Ovary (tissue), 9 donors: ENCODE data around the gene CDIPT. TPM values are rescaled to one million over a fixed set of nuclear protein-coding genes. Genes with fewer than 3 reads are reported as not detected.

Experiments used
- DNase-seq, 5 donors: peaks; one replicate each; pipeline ENCODE4 v3.0.0-alpha.2; 2019 to 2020
- H3K27ac ChIP-seq, 2 donors: fragments of 200-600 bp; one replicate each; pipeline versions ENCODE4 v1.5.1 to v1.8.0; 2019 to 2022
- H3K27me3 ChIP-seq: fragments of 200-600 bp; one replicate; pipeline ENCODE4 v1.8.0; 2022
- H3K36me3 ChIP-seq: fragments of 200-600 bp; sonication (generic); one replicate; pipeline ENCODE4 v1.5.1; 2019
- H3K4me1 ChIP-seq: one replicate; pipeline ENCODE4 v1.8.1; 2013; ENCODE audit warnings: mild to moderate bottlenecking, moderate library complexity; ENCODE audit not compliant: insufficient read depth
- H3K4me3 ChIP-seq: fragments of 200-600 bp; sonication (generic); one replicate; pipeline ENCODE4 v1.5.1; 2017
- H3K9me3 ChIP-seq, 2 donors: fragments of 200-600 bp in 1 of 2; sonication (generic) in 1 of 2; one replicate each; pipeline versions ENCODE4 v1.5.1 to v1.8.1; 2013 to 2019; ENCODE audit warnings: mild to moderate bottlenecking in 1 of 2, moderate library complexity in 1 of 2
- CTCF ChIP-seq, 3 donors: fragments of 450-650 bp in 2 of 3; fragments of 200-600 bp in 1 of 3; IDR thresholded peaks; one replicate each; pipeline versions ENCODE4 v1.5.1 to v1.8.0; 2016 to 2022; ENCODE audit warnings: antibody characterized with exemption in 3 of 3, mild to moderate bottlenecking in 1 of 3
- EP300 ChIP-seq: sonication (generic); formaldehyde crosslinking; IDR thresholded peaks from one replicate; pipeline ENCODE4 v1.6.1; 2017; ENCODE audit warnings: antibody characterized with exemption
- POLR2A ChIP-seq: fragments of 450-650 bp; IDR thresholded peaks from one replicate; pipeline ENCODE4 v1.6.1; 2017; ENCODE audit warnings: antibody characterized with exemption, mild to moderate bottlenecking, moderate library complexity
- WGBS, 3 donors: extraction: QIAGEN DNeasy Blood & Tissue Kit in 1 of 3; methylation state at CpG; one replicate each; pipeline versions ENCODE4 v1.1.5 to v1.1.7; 2013 to 2017; 5-methylcytosine and 5-hydroxymethylcytosine counted together
- intact Hi-C, 4 donors: fragments of 100-400 bp; cut with DNase I; formaldehyde crosslinking; loops; one replicate each; pipeline versions ENCODE4 v1.11.0 to v1.15.1; 2022 to 2023
- polyA plus RNA-seq, 2 donors: library from polyadenylated mRNA; stranded (reverse); fragments of 200-250 nt in 1 of 2; fragments of 350-450 nt in 1 of 2; fragmentation: Illumina TruSeq in 1 of 2; extraction: RNeasy Lipid Tissue Mini Kit (QIAGEN cat#74804) in 1 of 2; gene quantifications; one replicate each; pipeline ENCODE4 v1.2.3, GENCODE V29; 2013 to 2014
- total RNA-seq, 7 donors: library from RNA; depleted of rRNA in 2 of 7; stranded (reverse); fragments of >200 nt in 2 of 7; fragmentation: NEBNext Ultra II Directional in 3 of 7; extraction: Animal tissue kit (Norgen Biotek cat#: 25700) in 3 of 7; gene quantifications; one replicate each; pipeline versions ENCODE4 v1.1.0 to v1.2.4, GENCODE V29; 2016 to 2023
- donor health status: DM: no; HTN: no; CAD: no; lungs with moderate emphysema.
- donor health status: DM: no; HTN: no; CAD: no.
- donor health status: Bipolar disorder and iron deficiency.
- donor health status: DM: yes; HTN: yes; CAD: no.
- donor health status: DM: no; HTN: no; CAD: no.
- donor health status: DM: yes; HTN: yes; CAD: no.

The CDIPT gene
- total and polyA plus RNA-seq, 9 donors: 47.6 to 145 (median 110) TPM

DNA sequence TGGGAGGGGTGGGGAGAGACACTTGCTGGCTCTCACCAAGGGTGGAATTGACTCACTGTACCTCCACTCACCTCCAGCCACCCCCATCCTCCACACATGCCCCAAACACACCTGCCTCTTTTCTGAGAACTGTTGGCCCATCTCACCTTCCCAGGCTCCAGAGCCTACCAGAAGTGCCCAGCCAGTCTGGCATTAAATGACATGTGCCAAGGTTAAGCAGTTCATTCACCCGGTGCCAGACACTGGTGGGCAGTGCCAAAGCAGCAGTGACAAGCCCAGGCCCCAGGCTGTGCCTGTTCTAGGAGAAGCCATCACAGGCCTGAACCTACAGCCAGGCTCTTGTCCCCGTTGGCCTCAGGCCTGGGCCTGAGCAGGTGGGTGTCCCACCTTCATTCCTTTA is 31.5 kb downstream of the CDIPT start:
- WGBS, 3 donors: 74 to 90% (median 76%) methylated on average over 2 of the region's 2 CpGs
- intact Hi-C loops: no loop called here
- H3K27me3 ChIP-seq: no peaks in the 10 kb centered on the region
- H3K4me3 ChIP-seq: no peak overlapping the region
- H3K9me3 ChIP-seq: no peaks in the 10 kb centered on the region
- peak overlapping the region in 1 of 2 donors; percentile 28 for H3K27ac ChIP-seq
- peaks cover 5% of the 10 kb centered on the region for H3K4me1 ChIP-seq
- H3K36me3 ChIP-seq: no peaks in the 10 kb centered on the region
- DNase-seq: no peak
- TF ChIP-seq CTCF (IDR thresholded peaks at IDR 0.05) (no peak), POLR2A (no peak), EP300 (no peak)

DNA sequence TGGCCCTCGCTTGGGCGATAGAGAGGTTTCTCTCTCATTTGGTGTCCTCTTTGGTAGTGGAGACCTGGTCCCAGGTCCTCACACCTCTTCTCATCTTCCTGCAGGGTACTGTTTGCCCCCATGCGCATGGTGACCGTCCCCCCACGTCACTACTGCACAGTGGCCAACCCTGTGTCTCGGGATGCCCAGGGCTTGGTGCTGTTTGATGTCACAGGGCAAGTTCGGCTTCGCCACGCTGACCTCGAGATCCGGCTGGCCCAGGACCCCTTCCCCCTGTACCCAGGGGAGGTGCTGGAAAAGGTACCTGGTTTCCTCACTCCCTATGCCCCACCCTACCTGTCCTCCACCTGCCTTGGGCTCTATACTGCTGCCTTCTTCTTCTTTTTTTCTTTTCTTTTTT is 32.3 kb downstream of the CDIPT start:
- no peaks in the 10 kb centered on the region for H3K27me3 ChIP-seq
- H3K27ac ChIP-seq: no peak overlapping the region
- peaks cover 10% of the 10 kb centered on the region for H3K4me1 ChIP-seq
- intact Hi-C loops: no loop called here
- no peak overlapping the region for H3K4me3 ChIP-seq
- no peaks in the 10 kb centered on the region for H3K36me3 ChIP-seq
- no peak for DNase-seq
- TF ChIP-seq POLR2A: no peak
- no peak for TF ChIP-seq EP300
- TF ChIP-seq CTCF (IDR thresholded peaks at IDR 0.05): no peak
- H3K9me3 ChIP-seq: no peaks in the 10 kb centered on the region
- WGBS, 3 donors: 93 to 96% (median 94%) methylated on average over 11 of the region's 11 CpGs

DNA sequence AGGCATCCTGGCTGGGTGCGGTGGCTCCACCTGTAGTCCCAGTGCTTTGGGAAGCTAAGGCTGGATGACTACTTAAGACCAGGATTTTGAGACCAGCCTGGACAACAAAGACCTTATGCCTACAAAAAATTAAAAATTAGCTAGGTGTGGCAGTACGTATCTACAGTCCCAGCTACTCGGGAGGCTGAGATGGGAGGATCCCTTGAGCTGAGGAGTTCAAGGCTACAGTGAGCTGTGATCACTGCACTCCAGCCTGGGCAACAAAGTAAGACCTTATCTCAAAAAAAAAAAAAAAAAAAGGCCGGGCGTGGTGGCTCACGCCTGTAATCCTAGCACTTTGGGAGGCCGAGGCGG is 36.7 kb downstream of the CDIPT start:
- H3K4me3 ChIP-seq: no peak overlapping the region
- intact Hi-C loops: no loop called here
- H3K27ac ChIP-seq: peak overlapping the region; percentile 82 to 94
- WGBS, 3 donors: 24 to 36% (median 29%) methylated on average over 8 of the region's 8 CpGs
- no peaks in the 10 kb centered on the region for H3K27me3 ChIP-seq
- peaks cover 29% of the 10 kb centered on the region for H3K4me1 ChIP-seq
- no peaks in the 10 kb centered on the region for H3K36me3 ChIP-seq
- no peaks in the 10 kb centered on the region for H3K9me3 ChIP-seq
- no peak for DNase-seq
- TF ChIP-seq CTCF (IDR thresholded peaks at IDR 0.05) (no peak), POLR2A (no peak), EP300 (no peak)

- peak; percentile 13 for TF ChIP-seq POLR2A
- TF ChIP-seq CTCF (IDR thresholded peaks at IDR 0.05): no peak
- TF ChIP-seq EP300: no peak
- Histone ChIP-seq H3K4me1 (peaks cover 29% of the 10 kb centered on the region), H3K36me3 (no peaks in the 10 kb centered on the region), H3K4me3 (no peak overlapping the region), H3K27ac (peak overlapping the region; percentile 82 to 94), H3K9me3 (no peaks in the 10 kb centered on the region), H3K27me3 (no peaks in the 10 kb centered on the region)
- intact Hi-C loops: no loop called here
- peak; percentile 79 to 86 (median 81) for DNase-seq
- 15 to 24% (median 24%) methylated on average over 10 of the region's 10 CpGs for WGBS, 3 donors
Observed at GRCh38 chr16:29825145-29826044, 37.6 kb downstream of the CDIPT start.
